CD4-positive, alpha-beta T cell (primary cell): ENCODE data around the gene DSN1. TPM values are rescaled to one million over a fixed set of nuclear protein-coding genes. Genes with fewer than 3 reads are reported as not detected.

Experiments
- ATAC-seq: fragments of 200-7000 bp; cut with Tn5 transposase; one replicate; pipeline ENCODE4 v1.10.0; 2022; ENCODE audit warnings: mild to moderate bottlenecking; ENCODE audit not compliant: poor library complexity
- CTCF ChIA-PET: fragments of 350-600 bp; sonication (Branson Sonifier 250); formaldehyde crosslinking; loops from one replicate; lab custom pipeline; 2021; ENCODE audit warnings: antibody characterized with exemption, inconsistent platforms; lab: Charles Lee
- POLR2A ChIA-PET: fragments of 350-600 bp; sonication (Branson Sonifier 250); formaldehyde crosslinking; loops from one replicate; lab custom pipeline; 2021; ENCODE audit warnings: antibody characterized with exemption, inconsistent platforms; lab: Charles Lee
- DNase-seq, 14 experiments: peaks; one replicate each; pipeline ENCODE4 v3.0.0-alpha.2; 2013 to 2020; ENCODE audit warnings: mixed read lengths in 2 of 14
- H3K27ac ChIP-seq, 2 donors: one replicate each; pipeline versions ENCODE4 v1.5.1 to v1.7.0; 2013; ENCODE audit warnings: low read length in 2 of 2, low read depth in 1 of 2, mild to moderate bottlenecking in 1 of 2
- H3K27me3 ChIP-seq, 2 experiments: 1 replicate in 1 of 2; 2 replicates in 1 of 2; pipeline versions ENCODE4 v1.6.1 to v1.7.0; 2013; ENCODE audit warnings: low read length in 2 of 2, control low read depth in 1 of 2, mild to moderate bottlenecking in 1 of 2, moderate library complexity in 1 of 2; ENCODE audit not compliant: insufficient read depth in 2 of 2, control insufficient read depth in 1 of 2
- H3K36me3 ChIP-seq: one replicate; pipeline ENCODE4 v1.6.1; 2013; ENCODE audit warnings: low read length, control low read depth; ENCODE audit not compliant: insufficient read depth
- H3K4me1 ChIP-seq: one replicate; pipeline ENCODE4 v1.6.1; 2013; ENCODE audit warnings: low read length, control low read depth; ENCODE audit not compliant: insufficient read depth
- H3K4me3 ChIP-seq: one replicate; pipeline ENCODE4 v1.5.1; 2013; ENCODE audit warnings: mild to moderate bottlenecking, low read length, moderate library complexity
- H3K9me3 ChIP-seq, 2 experiments: 1 replicate in 1 of 2; 2 replicates in 1 of 2; pipeline versions ENCODE4 v1.6.1 to v1.7.0; 2013; ENCODE audit warnings: low read length in 2 of 2, mild to moderate bottlenecking in 2 of 2, control low read depth in 1 of 2, moderate library complexity in 1 of 2; ENCODE audit not compliant: control insufficient read depth in 1 of 2, insufficient read depth in 1 of 2
- H3K27ac Mint-ChIP-seq: one replicate; pipeline ENCODE4 v1.8.0; 2020; ENCODE audit warnings: mixed read lengths
- H3K27me3 Mint-ChIP-seq: one replicate; pipeline ENCODE4 v1.8.0; 2021; ENCODE audit warnings: mixed read lengths
- H3K36me3 Mint-ChIP-seq: one replicate; pipeline ENCODE4 v1.8.0; 2021; ENCODE audit warnings: low read depth, mixed read lengths
- H3K4me1 Mint-ChIP-seq: one replicate; pipeline ENCODE4 v1.8.0; 2021; ENCODE audit warnings: low read depth, mixed read lengths
- H3K4me3 Mint-ChIP-seq: one replicate; pipeline ENCODE4 v1.8.0; 2020; ENCODE audit warnings: mild to moderate bottlenecking, mixed read lengths
- H3K9me3 Mint-ChIP-seq: one replicate; pipeline ENCODE4 v1.8.0; 2020; ENCODE audit warnings: mixed read lengths
- intact Hi-C, 2 experiments: fragments of 100-400 bp; cut with DNase I in 1 of 2; cut with micrococcal nuclease in 1 of 2; formaldehyde crosslinking; loops; one replicate each; pipeline versions ENCODE4 v1.15.1 to v1.9.0; 2023 to 2025; cut with DNase I, micrococcal nuclease
- total RNA-seq, 174 experiments: library from RNA in 2 of 174; stranded (reverse) in 2 of 174; gene quantifications; one replicate each; pipeline ENCODE4 v1.2.3 and lab custom pipeline; 2021 to 2026
- TF ChIP-seq, protein P1 (sequence below): fragments of 200-600 bp; IDR thresholded peaks from one replicate; pipeline ENCODE4 v1.8.0; 2022; ENCODE audit warnings: antibody characterized with exemption, mild to moderate bottlenecking

DSN1 gene
- total RNA-seq, 2 experiments from 2014 or later = 10.5 to 14.3 TPM

- no peak for DNase-seq
- no peak overlapping the region for H3K4me3 ChIP-seq
- no peaks in the 10 kb centered on the region for H3K4me1 ChIP-seq
- Mint-ChIP-seq H3K27me3 (no peaks in the 10 kb centered on the region), H3K9me3 (no peaks in the 10 kb centered on the region), H3K27ac (no peak overlapping the region), H3K4me1 (no peaks in the 10 kb centered on the region), H3K36me3 (no peaks in the 10 kb centered on the region), H3K4me3 (no peak overlapping the region)
- intact Hi-C loops = no loop called here
- no peak for ATAC-seq
- H3K9me3 ChIP-seq = no peaks in the 10 kb centered on the region
- no peak overlapping the region for H3K27ac ChIP-seq
- H3K27me3 ChIP-seq = no peaks in the 10 kb centered on the region
- CTCF ChIA-PET = no interaction called here
- H3K36me3 ChIP-seq = no peaks in the 10 kb centered on the region
- POLR2A ChIA-PET = no interaction called here
- TF ChIP-seq, protein P1, sequence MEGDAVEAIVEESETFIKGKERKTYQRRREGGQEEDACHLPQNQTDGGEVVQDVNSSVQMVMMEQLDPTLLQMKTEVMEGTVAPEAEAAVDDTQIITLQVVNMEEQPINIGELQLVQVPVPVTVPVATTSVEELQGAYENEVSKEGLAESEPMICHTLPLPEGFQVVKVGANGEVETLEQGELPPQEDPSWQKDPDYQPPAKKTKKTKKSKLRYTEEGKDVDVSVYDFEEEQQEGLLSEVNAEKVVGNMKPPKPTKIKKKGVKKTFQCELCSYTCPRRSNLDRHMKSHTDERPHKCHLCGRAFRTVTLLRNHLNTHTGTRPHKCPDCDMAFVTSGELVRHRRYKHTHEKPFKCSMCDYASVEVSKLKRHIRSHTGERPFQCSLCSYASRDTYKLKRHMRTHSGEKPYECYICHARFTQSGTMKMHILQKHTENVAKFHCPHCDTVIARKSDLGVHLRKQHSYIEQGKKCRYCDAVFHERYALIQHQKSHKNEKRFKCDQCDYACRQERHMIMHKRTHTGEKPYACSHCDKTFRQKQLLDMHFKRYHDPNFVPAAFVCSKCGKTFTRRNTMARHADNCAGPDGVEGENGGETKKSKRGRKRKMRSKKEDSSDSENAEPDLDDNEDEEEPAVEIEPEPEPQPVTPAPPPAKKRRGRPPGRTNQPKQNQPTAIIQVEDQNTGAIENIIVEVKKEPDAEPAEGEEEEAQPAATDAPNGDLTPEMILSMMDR = no peak
These were observed 32.5 kb upstream of the DSN1 start for GRCh38 chr20:36806049-36806448.

DNA sequence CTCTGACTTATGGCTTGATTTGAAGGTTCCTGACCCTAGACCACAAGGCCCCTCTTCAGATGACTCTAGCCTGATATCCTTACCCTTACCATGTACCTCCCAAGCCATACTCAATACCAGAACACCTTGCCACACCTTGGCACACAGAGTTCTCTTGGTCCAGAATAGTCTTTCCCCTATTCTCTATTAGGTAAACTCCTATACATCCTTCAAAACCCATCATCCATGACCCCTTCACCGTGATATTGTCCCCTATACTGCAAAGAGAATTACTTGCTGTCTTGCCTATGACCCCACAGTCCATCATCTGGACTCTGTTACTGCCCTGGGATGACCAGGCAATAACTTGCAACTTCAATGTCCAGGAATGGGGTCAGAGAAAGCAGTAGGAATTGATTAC, 31.8 kb upstream of the DSN1 start:
- H3K27me3 Mint-ChIP-seq = no peaks in the 10 kb centered on the region
- ChIA-PET CTCF (no interaction called here), POLR2A (no interaction called here)
- no peaks in the 10 kb centered on the region for H3K9me3 ChIP-seq
- H3K27ac Mint-ChIP-seq = no peak overlapping the region
- no peak overlapping the region for H3K4me3 ChIP-seq
- DNase-seq (no peak), ATAC-seq (no peak)
- TF ChIP-seq, protein P1 = no peak
- no peaks in the 10 kb centered on the region for H3K36me3 ChIP-seq
- no peak overlapping the region for H3K4me3 Mint-ChIP-seq
- H3K27ac ChIP-seq = no peak overlapping the region
- no peaks in the 10 kb centered on the region for H3K4me1 Mint-ChIP-seq
- no peaks in the 10 kb centered on the region for H3K4me1 ChIP-seq
- no peaks in the 10 kb centered on the region for H3K27me3 ChIP-seq
- H3K36me3 Mint-ChIP-seq = no peaks in the 10 kb centered on the region
- no peaks in the 10 kb centered on the region for H3K9me3 Mint-ChIP-seq
- intact Hi-C loops = no loop called here

DNA sequence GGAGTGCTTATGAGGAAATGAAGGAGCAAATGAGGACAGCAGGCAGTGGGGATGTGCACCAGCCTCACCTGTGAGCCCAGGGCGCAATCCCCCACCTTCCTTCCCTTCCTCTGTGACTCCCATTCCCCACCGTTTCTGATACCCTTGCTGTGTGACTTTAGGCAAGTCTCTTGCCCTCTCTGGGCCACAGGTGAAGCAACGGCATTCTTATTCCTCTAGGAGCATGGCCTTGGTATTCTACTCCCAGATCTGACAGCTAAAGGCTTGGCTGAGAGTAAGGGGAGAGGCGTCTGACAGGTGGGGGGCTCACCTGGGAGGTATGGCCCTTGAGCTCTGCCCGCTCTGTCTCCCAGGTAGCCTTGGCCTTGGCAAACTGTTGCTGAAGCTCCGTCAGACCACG, 30.9 kb upstream of the DSN1 start:
- Histone ChIP-seq H3K36me3 (no peaks in the 10 kb centered on the region), H3K4me3 (no peak overlapping the region), H3K27ac (no peak overlapping the region), H3K27me3 (no peaks in the 10 kb centered on the region), H3K9me3 (no peaks in the 10 kb centered on the region), H3K4me1 (no peaks in the 10 kb centered on the region)
- TF ChIP-seq, protein P1 = no peak
- Mint-ChIP-seq H3K4me1 (no peaks in the 10 kb centered on the region), H3K9me3 (no peaks in the 10 kb centered on the region), H3K4me3 (no peak overlapping the region), H3K27ac (no peak overlapping the region), H3K36me3 (no peaks in the 10 kb centered on the region), H3K27me3 (no peaks in the 10 kb centered on the region)
- ChIA-PET POLR2A (no interaction called here), CTCF (no interaction called here)
- no peak for DNase-seq
- intact Hi-C loops = no loop called here
- ATAC-seq = no peak
